Measurements from ENCODE around the gene CTSZ.

GRCh38 chr20:58950603-58951002, 56.5 kb downstream of the CTSZ start:
- TF ChIP-seq CTCF (conservative IDR thresholded peaks at IDR 0.05; ENCODE audit: low read depth, low read length) (no peak), BHLHE40 (IDR thresholded peaks at IDR 0.05; ENCODE audit: low read depth, low read length) (no peak), SMC3 (IDR thresholded peaks at IDR 0.05; ENCODE audit: low read depth, low read length) (no peak), RFX5 (IDR thresholded peaks at IDR 0.05; ENCODE audit: low read depth, low read length) (no peak), CEBPB (IDR thresholded peaks at IDR 0.05; ENCODE audit: low read depth, low read length) (no peak), POLR2A (IDR thresholded peaks at IDR 0.05; ENCODE audit: low read depth, low read length) (no peak), FOS (IDR thresholded peaks at IDR 0.05; ENCODE audit: low read depth, low read length) (no peak), ELK1 (IDR thresholded peaks at IDR 0.05; ENCODE audit: borderline replicate concordance, low read depth, low read length) (no peak)

Measured in IMR-90 (cell line).